Measurements from ENCODE around the gene KDM4C. TPM values are rescaled to one million over a fixed set of nuclear protein-coding genes. Genes with fewer than 3 reads are reported as not detected.

The KDM4C gene
- total RNA-seq, 2 donors from 2014 or later, result 11.0 to 11.9 TPM

- no peak for TF ChIP-seq CTCF (IDR thresholded peaks at IDR 0.05)
- no peaks in the 10 kb centered on the region for H3K4me1 ChIP-seq
- H3K9me3 ChIP-seq, result no peaks in the 10 kb centered on the region
- no peaks in the 10 kb centered on the region for H3K36me3 ChIP-seq
- no peak overlapping the region for H3K4me3 ChIP-seq
- no peaks in the 10 kb centered on the region for H3K27me3 ChIP-seq
- no peak for DNase-seq (ENCODE audit: low spot score)
- no peak overlapping the region for H3K27ac ChIP-seq
Observed at GRCh38 chr9:7123743-7124142, 366.0 kb downstream of the KDM4C start.

DNA sequence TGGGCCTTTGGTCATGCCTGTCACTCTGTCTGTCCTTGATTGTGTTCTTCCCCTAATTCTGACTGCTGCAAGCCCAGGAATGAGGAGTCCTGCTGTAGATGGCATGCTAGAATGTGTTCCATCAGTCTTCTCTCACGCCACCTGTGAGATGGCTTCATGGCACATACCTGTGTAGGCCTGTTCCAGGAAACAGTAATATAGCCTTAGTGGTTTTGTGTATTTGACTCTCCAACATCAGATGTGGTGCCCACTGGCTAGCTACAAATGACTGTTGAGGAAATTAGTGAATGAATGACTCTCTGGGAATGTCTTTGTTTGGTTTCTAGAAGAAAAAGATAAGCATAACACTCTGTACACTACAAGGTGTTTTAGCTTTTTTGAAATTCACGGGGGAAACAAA lies 367.5 kb downstream of the KDM4C start:
- no peaks in the 10 kb centered on the region for H3K27me3 ChIP-seq

DNA sequence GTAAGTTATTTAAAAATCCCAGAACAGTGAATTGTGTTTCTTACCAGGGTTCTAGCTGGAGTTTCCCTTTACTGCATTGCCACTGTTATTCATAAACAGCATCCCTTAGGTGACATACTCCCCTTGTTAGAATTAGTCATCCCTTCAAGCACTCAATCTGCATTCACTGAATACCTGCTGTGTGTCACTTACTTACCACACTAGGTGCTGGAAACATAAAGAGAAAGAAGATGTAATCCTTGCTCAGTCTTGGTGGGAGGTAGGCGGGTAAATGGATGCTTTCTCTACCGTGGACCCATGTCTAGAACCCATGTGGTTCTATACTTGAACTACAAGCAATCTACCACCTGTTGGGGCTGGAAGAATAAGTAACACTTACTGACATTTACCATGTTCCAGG lies 371.6 kb downstream of the KDM4C start:
- Histone ChIP-seq H3K36me3 (no peaks in the 10 kb centered on the region), H3K4me1 (no peaks in the 10 kb centered on the region), H3K27me3 (no peaks in the 10 kb centered on the region), H3K9me3 (no peaks in the 10 kb centered on the region), H3K27ac (no peak overlapping the region), H3K4me3 (no peak overlapping the region)
- TF ChIP-seq CTCF (IDR thresholded peaks at IDR 0.05), result no peak
- no peak for DNase-seq (ENCODE audit: low spot score)

More for the DNA sequence above, 367.5 kb downstream of the KDM4C start:
- Histone ChIP-seq H3K4me1 (no peaks in the 10 kb centered on the region), H3K9me3 (no peaks in the 10 kb centered on the region), H3K36me3 (no peaks in the 10 kb centered on the region), H3K27ac (no peak overlapping the region), H3K4me3 (no peak overlapping the region)
- TF ChIP-seq CTCF (IDR thresholded peaks at IDR 0.05), result no peak
- no peak for DNase-seq (ENCODE audit: low spot score)

- Histone ChIP-seq H3K4me3 (no peak overlapping the region), H3K36me3 (no peaks in the 10 kb centered on the region), H3K9me3 (no peaks in the 10 kb centered on the region), H3K4me1 (no peaks in the 10 kb centered on the region), H3K27me3 (no peaks in the 10 kb centered on the region), H3K27ac (no peak overlapping the region)
- no peak for DNase-seq (ENCODE audit: low spot score)
- TF ChIP-seq CTCF (IDR thresholded peaks at IDR 0.05), result no peak
Observed at GRCh38 chr9:7130266-7130820, 372.6 kb downstream of the KDM4C start.

DNA sequence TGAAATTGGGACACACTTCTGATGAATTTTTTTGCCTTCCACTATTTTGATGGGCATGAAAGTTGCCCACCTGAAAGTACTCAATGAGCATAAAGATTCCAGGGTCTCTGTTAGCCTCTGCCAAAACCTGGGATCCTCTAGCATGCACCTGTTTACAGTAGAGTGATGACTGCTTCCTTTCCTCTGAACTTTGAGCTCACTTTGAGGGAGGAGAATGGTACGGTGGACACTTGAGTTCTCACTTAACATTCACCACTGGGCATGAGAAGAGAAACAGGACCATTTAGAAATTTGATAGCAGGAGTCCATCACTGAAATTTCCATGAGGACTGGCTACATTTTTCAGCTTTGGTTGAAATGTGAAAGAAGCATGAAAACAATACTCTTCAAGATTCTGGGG lies 374.8 kb downstream of the KDM4C start:
- Histone ChIP-seq H3K4me3 (no peak overlapping the region), H3K36me3 (no peaks in the 10 kb centered on the region), H3K27ac (no peak overlapping the region), H3K27me3 (no peaks in the 10 kb centered on the region), H3K9me3 (no peaks in the 10 kb centered on the region), H3K4me1 (no peaks in the 10 kb centered on the region)
- no peak for TF ChIP-seq CTCF (IDR thresholded peaks at IDR 0.05)
- no peak for DNase-seq (ENCODE audit: low spot score)

DNA sequence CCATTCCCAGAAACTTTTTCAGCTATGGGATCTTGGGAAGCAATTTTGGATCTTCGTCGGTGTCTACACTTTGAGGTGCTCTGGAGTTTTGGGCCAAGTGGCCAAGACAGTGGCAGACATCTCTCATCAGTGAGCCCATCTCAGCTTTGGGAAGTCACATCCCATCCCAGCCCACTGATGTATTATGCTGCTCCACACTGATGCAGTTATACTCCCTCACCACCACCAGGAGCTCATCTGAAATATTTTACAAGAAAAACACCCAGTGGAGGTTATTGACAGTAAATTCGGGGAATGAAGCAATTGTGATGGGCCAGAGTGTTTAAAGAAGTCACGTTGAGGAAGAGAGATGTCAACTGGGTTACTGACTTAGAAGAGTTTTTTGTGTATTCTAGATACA lies 378.0 kb downstream of the KDM4C start:
- no peaks in the 10 kb centered on the region for H3K4me1 ChIP-seq
- no peaks in the 10 kb centered on the region for H3K9me3 ChIP-seq
- H3K27ac ChIP-seq, result no peak overlapping the region
- H3K36me3 ChIP-seq, result no peaks in the 10 kb centered on the region
- no peak for DNase-seq (ENCODE audit: low spot score)
- H3K27me3 ChIP-seq, result no peaks in the 10 kb centered on the region
- no peak for TF ChIP-seq CTCF (IDR thresholded peaks at IDR 0.05)
- no peak overlapping the region for H3K4me3 ChIP-seq
